Erythroblast (primary cell): ENCODE results near the gene PPP3CA.

ENCODE experiments used
- GATA1 ChIP-seq: IDR thresholded peaks from 2 replicates; pipeline ENCODE4 v1.6.1; 2011; ENCODE audit warnings: low read depth, mild to moderate bottlenecking, control low read depth, low read length, moderate library complexity
- POLR2A ChIP-seq: IDR thresholded peaks from 2 replicates; pipeline ENCODE4 v1.6.1; 2011; ENCODE audit warnings: mild to moderate bottlenecking, low read length

- TF ChIP-seq POLR2A: no peak
- TF ChIP-seq GATA1: no peak
Measured at GRCh38 chr4:101264512-101264911, 82.8 kb downstream of the PPP3CA start.
